Effector CD8-positive, alpha-beta T cell (primary cell): ENCODE results near the gene TNFAIP3.

ENCODE experiments used
- DNase-seq: peaks from one replicate; lab custom pipeline; 2025; lab: John Stamatoyannopoulos, UW

Gene TNFAIP3

GRCh38 chr6:137903274-137903932, 36.3 kb downstream of the TNFAIP3 start:
- DNase-seq, result no peak

- DNase-seq, result no peak
Measured at GRCh38 chr6:137903933-137904821, 37.1 kb downstream of the TNFAIP3 start.

GRCh38 chr6:137904822-137905617, 38.0 kb downstream of the TNFAIP3 start:
- no peak for DNase-seq

GRCh38 chr6:137906020-137906472, 39.0 kb downstream of the TNFAIP3 start:
- DNase-seq, result no peak

- DNase-seq, result no peak
Measured at GRCh38 chr6:137907170-137907569, 40.1 kb downstream of the TNFAIP3 start.

GRCh38 chr6:137909533-137909932, 42.5 kb downstream of the TNFAIP3 start:
- no peak for DNase-seq

GRCh38 chr6:137910424-137910834, 43.4 kb downstream of the TNFAIP3 start:
- DNase-seq, result no peak

- DNase-seq, result no peak
Measured at GRCh38 chr6:137910843-137911456, 43.9 kb downstream of the TNFAIP3 start.

GRCh38 chr6:137911675-137912191, 44.7 kb downstream of the TNFAIP3 start:
- no peak for DNase-seq

GRCh38 chr6:137912813-137913212, 45.8 kb downstream of the TNFAIP3 start:
- no peak for DNase-seq

GRCh38 chr6:137913434-137913833, 46.4 kb downstream of the TNFAIP3 start:
- no peak for DNase-seq

GRCh38 chr6:137913996-137914529, 47.0 kb downstream of the TNFAIP3 start:
- no peak for DNase-seq

- DNase-seq, result no peak
Measured at GRCh38 chr6:137914530-137915193, 47.6 kb downstream of the TNFAIP3 start.

- no peak for DNase-seq
Measured at GRCh38 chr6:137915790-137916189, 48.7 kb downstream of the TNFAIP3 start.

GRCh38 chr6:137917551-137918325, 50.7 kb downstream of the TNFAIP3 start:
- DNase-seq, result no peak

GRCh38 chr6:137919502-137919823, 52.4 kb downstream of the TNFAIP3 start:
- no peak for DNase-seq

GRCh38 chr6:137919837-137920730, 53.0 kb downstream of the TNFAIP3 start:
- no peak for DNase-seq

- DNase-seq, result no peak
Measured at GRCh38 chr6:137921823-137922222, 54.8 kb downstream of the TNFAIP3 start.
